HG02870 (cell line): ENCODE measurements around the gene MPP1.

ENCODE experiments used
- ATAC-seq: cut with Tn5 transposase; IDR thresholded peaks from one replicate; pipeline ENCODE4 v1.9.1; 2021; ENCODE audit warnings: mild to moderate bottlenecking, moderate library complexity; ENCODE audit not compliant: unreplicated experiment

Gene MPP1

GRCh38 chrX:154733066-154733425, 72.2 kb downstream of the MPP1 start:
- ATAC-seq, result no peak

GRCh38 chrX:154732421-154733065, 72.7 kb downstream of the MPP1 start:
- no peak for ATAC-seq

- no peak for ATAC-seq
Observed at GRCh38 chrX:154731881-154732280, 73.4 kb downstream of the MPP1 start.

GRCh38 chrX:154731184-154731583, 74.1 kb downstream of the MPP1 start:
- no peak for ATAC-seq

- ATAC-seq, result no peak
Observed at GRCh38 chrX:154730253-154730891, 74.9 kb downstream of the MPP1 start.

- ATAC-seq, result no peak
Observed at GRCh38 chrX:154729439-154729838, 75.8 kb downstream of the MPP1 start.
